Mammary epithelial cell (primary cell): Measurements from ENCODE around the gene MAEA.

Experiments used
- EZH2 ChIP-seq: IDR thresholded peaks from 2 replicates; pipeline ENCODE4 v1.6.1; 2012; ENCODE audit warnings: low read length, inconsistent platforms, borderline replicate concordance
- TF ChIP-seq, protein P1 (sequence below), 2 donors: IDR thresholded peaks in 1 of 2; conservative IDR thresholded peaks in 1 of 2; 2 replicates each; pipeline ENCODE4 v1.5.1; 2011 to 2012; ENCODE audit warnings: inconsistent platforms in 2 of 2, low read length in 2 of 2, mild to moderate bottlenecking in 2 of 2, control low read depth in 1 of 2, low read depth in 1 of 2; ENCODE audit not compliant: insufficient read depth in 1 of 2; ENCODE audit errors: extremely low read depth in 1 of 2

DNA sequence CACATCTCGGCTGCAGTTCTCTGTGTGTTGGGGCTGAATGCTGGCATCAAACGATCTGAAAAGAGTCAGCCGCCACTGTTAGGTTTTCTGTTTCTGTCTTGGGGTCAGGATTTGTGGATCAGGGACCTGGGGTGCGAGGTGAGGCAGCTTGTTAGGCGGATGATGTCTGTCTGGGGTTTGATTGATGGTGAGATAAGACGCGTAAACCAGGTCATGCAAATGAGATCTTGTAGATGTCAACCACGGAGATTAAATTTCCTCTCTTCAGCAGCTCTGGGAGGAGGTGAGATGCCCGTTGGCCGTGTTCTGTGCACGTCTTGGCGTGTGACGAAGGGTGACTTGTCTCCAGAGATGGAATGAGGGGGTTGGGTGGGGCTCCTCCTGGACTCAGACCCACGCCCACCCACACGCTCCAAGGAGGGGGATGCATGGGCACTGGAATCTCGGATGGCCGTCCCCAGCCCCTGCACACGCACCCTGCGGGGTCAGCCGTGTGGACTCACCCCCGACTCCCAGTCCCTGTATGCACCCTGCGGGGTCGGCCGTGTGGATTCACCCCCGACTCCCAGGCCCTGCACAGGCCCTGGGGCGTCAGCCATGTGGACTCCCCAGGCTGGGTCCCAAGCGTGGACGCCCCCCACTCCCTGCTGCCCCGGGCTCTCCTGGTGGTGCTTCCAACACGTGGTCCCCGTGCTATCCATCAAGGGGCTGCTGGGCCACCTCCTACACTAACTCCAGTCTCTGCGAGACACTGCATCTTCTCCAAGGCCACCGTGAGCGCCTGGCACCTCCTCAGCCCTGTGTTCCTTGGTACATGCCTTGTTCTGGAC, 41.3 kb downstream of the MAEA start:
- TF ChIP-seq, protein P1, sequence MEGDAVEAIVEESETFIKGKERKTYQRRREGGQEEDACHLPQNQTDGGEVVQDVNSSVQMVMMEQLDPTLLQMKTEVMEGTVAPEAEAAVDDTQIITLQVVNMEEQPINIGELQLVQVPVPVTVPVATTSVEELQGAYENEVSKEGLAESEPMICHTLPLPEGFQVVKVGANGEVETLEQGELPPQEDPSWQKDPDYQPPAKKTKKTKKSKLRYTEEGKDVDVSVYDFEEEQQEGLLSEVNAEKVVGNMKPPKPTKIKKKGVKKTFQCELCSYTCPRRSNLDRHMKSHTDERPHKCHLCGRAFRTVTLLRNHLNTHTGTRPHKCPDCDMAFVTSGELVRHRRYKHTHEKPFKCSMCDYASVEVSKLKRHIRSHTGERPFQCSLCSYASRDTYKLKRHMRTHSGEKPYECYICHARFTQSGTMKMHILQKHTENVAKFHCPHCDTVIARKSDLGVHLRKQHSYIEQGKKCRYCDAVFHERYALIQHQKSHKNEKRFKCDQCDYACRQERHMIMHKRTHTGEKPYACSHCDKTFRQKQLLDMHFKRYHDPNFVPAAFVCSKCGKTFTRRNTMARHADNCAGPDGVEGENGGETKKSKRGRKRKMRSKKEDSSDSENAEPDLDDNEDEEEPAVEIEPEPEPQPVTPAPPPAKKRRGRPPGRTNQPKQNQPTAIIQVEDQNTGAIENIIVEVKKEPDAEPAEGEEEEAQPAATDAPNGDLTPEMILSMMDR (conservative IDR thresholded peaks at IDR 0.05 in 1 of 2, IDR thresholded peaks at IDR 0.05 in 1 of 2; ENCODE audit: extremely low read depth in 1 of 2, insufficient read depth in 1 of 2, low read depth in 1 of 2, low read length in 2 of 2): no peak
- no peak for TF ChIP-seq EZH2
